ENCODE results near the gene SNX13. TPM values are rescaled to one million over a fixed set of nuclear protein-coding genes. Genes with fewer than 3 reads are reported as not detected.

Gene SNX13
- total and polyA plus RNA-seq, 2 of the 4 experiments (the other 2 are of a cell fraction), result 9.0 to 24.9 TPM

DNA sequence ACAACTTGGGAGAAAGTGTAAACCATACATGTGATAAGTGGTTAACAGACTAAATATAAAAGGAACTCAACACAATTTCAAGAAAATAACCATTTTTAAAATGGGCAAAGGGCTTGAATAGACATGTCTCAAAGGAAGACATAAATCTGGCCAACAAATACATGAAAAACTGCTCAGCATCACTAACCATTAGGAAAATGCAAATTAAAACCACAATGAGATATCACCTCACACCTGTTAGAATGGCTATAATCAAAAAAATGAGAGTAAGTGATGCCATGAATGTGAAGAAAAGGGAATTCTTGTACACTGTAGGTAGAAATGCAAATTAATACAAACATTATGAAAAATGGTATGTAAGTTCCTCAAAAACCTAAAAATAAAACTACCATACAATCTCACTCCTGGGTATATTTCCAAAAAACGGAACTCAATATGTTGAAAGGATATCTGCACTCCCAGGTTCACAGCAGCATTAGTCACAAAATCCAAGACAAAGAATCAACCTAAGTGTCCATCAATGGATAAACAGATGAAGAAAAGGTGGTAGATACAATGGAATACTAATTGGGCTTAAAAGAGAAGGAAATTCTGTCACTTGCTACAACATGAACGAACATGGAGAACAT is 5.6 kb downstream of the SNX13 start:
- Histone ChIP-seq H3K79me1 (ENCODE audit: low read depth in 1 of 2, low read length in 2 of 2) (peaks cover 16 to 54% of the 10 kb centered on the region in 2 experiments), H3K9me3 (ENCODE audit: control insufficient read depth, insufficient read depth, low read length) (no peaks in the 10 kb centered on the region), H4K5ac (ENCODE audit: low read depth, low read length) (no peak overlapping the region), H3K56ac (ENCODE audit: extremely low read depth, insufficient read depth, low read length) (no peak overlapping the region), H3K9me1 (ENCODE audit: insufficient read depth, low read length) (0 out of 2 replicates have a peak, but pooled peaks cover 4% of the 10 kb centered on the region), H4K91ac (ENCODE audit: insufficient read depth, low read depth, low read length) (no peak overlapping the region), H3K18ac (ENCODE audit: low read depth, low read length) (no peak overlapping the region), H3K27me3 (ENCODE audit: control insufficient read depth, insufficient read depth, low read length) (no peaks in the 10 kb centered on the region), H2AFZ (replicated peaks; ENCODE audit: low read length, poor library complexity) (no peak overlapping the region), H3K4ac (ENCODE audit: low read depth, low read length) (no peak overlapping the region), H3K27ac (ENCODE audit: insufficient read depth, low read length) (no peak overlapping the region), H2AK5ac (ENCODE audit: low read depth, low read length) (no peak overlapping the region), H3K9ac (ENCODE audit: low read depth, low read length) (no peak overlapping the region), H2AK9ac (replicated peaks; ENCODE audit: low read depth, low read length, poor library complexity) (no peak overlapping the region), H4K20me1 (ENCODE audit: insufficient read depth, low read length) (peaks cover 15% of the 10 kb centered on the region), H3K4me3 (ENCODE audit: insufficient read depth, low read depth, low read length) (no peak overlapping the region), H3K4me1 (ENCODE audit: control insufficient read depth, insufficient read depth, low read length) (peaks cover 1% of the 10 kb centered on the region; the same call in 1 of the 2 replicates), H3K14ac (replicated peaks; ENCODE audit: low read depth, low read length) (no peak overlapping the region), H3K23ac (ENCODE audit: low read depth, low read length) (no peak overlapping the region), H4K8ac (ENCODE audit: low read depth in 2 of 2, low read length in 2 of 2) (no peak overlapping the region), H2BK5ac (ENCODE audit: low read depth, low read length, poor library complexity, severe bottlenecking) (no peak overlapping the region), H3K36me3 (ENCODE audit: control insufficient read depth, insufficient read depth, low read length) (no peaks in the 10 kb centered on the region), H2BK20ac (ENCODE audit: low read depth, low read length) (no peak overlapping the region), H2BK15ac (ENCODE audit: low read depth, low read length) (no peak overlapping the region), H3K4me2 (ENCODE audit: low read depth, low read length) (no peak overlapping the region), H2BK120ac (ENCODE audit: low read depth, low read length) (no peak overlapping the region)
- ChIA-PET CTCF (no interaction called here), POLR2A (ENCODE audit: unreplicated experiment) (no interaction called here)
- dilution Hi-C loops (cut with HindIII; ENCODE audit: low sequenced_read_pairs, unreplicated experiment), result no loop called here
- BruUV-seq (replicated peaks), result no TSS peak
- ATAC-seq (ENCODE audit: low read depth) (no peak), DNase-seq (no peak)
- TF ChIP-seq RFX5 (IDR thresholded peaks at IDR 0.05; ENCODE audit: low read depth, low read length), result no peak
- TF ChIP-seq, protein P1, sequence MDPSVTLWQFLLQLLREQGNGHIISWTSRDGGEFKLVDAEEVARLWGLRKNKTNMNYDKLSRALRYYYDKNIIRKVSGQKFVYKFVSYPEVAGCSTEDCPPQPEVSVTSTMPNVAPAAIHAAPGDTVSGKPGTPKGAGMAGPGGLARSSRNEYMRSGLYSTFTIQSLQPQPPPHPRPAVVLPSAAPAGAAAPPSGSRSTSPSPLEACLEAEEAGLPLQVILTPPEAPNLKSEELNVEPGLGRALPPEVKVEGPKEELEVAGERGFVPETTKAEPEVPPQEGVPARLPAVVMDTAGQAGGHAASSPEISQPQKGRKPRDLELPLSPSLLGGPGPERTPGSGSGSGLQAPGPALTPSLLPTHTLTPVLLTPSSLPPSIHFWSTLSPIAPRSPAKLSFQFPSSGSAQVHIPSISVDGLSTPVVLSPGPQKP (IDR thresholded peaks at IDR 0.05; ENCODE audit: borderline replicate concordance, low read depth, low read length), result no peak
- TF ChIP-seq MAZ (IDR thresholded peaks at IDR 0.05; ENCODE audit: borderline replicate concordance, low read depth, low read length), result no peak
- no peak for TF ChIP-seq BHLHE40 (IDR thresholded peaks at IDR 0.05; ENCODE audit: low read depth, low read length)
- TF ChIP-seq RAD21 (IDR thresholded peaks at IDR 0.05; ENCODE audit: low read length), result no peak
- TF ChIP-seq NFE2L2 (IDR thresholded peaks at IDR 0.05; ENCODE audit: low read depth, low read length), result no peak
- TF ChIP-seq MAFK (IDR thresholded peaks at IDR 0.05; ENCODE audit: low read depth, low read length), result no peak
- no peak for TF ChIP-seq RCOR1 (IDR thresholded peaks at IDR 0.05; ENCODE audit: insufficient replicate concordance, low read length)
- no peak for TF ChIP-seq FOS (IDR thresholded peaks at IDR 0.05; ENCODE audit: low read depth, low read length)
- TF ChIP-seq, protein P2, sequence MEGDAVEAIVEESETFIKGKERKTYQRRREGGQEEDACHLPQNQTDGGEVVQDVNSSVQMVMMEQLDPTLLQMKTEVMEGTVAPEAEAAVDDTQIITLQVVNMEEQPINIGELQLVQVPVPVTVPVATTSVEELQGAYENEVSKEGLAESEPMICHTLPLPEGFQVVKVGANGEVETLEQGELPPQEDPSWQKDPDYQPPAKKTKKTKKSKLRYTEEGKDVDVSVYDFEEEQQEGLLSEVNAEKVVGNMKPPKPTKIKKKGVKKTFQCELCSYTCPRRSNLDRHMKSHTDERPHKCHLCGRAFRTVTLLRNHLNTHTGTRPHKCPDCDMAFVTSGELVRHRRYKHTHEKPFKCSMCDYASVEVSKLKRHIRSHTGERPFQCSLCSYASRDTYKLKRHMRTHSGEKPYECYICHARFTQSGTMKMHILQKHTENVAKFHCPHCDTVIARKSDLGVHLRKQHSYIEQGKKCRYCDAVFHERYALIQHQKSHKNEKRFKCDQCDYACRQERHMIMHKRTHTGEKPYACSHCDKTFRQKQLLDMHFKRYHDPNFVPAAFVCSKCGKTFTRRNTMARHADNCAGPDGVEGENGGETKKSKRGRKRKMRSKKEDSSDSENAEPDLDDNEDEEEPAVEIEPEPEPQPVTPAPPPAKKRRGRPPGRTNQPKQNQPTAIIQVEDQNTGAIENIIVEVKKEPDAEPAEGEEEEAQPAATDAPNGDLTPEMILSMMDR (conservative IDR thresholded peaks at IDR 0.05; ENCODE audit: low read depth, low read length), result no peak
- TF ChIP-seq MXI1 (IDR thresholded peaks at IDR 0.05; ENCODE audit: borderline replicate concordance, low read depth, low read length), result no peak
- TF ChIP-seq CEBPB (IDR thresholded peaks at IDR 0.05; ENCODE audit: low read depth, low read length), result no peak
- no peak for TF ChIP-seq POLR2A (IDR thresholded peaks at IDR 0.05; ENCODE audit: low read depth, low read length)
- TF ChIP-seq, protein P3, sequence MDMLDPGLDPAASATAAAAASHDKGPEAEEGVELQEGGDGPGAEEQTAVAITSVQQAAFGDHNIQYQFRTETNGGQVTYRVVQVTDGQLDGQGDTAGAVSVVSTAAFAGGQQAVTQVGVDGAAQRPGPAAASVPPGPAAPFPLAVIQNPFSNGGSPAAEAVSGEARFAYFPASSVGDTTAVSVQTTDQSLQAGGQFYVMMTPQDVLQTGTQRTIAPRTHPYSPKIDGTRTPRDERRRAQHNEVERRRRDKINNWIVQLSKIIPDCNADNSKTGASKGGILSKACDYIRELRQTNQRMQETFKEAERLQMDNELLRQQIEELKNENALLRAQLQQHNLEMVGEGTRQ (IDR thresholded peaks at IDR 0.05; ENCODE audit: low read depth, low read length), result no peak
- in situ Hi-C loops (cut with MboI; ENCODE audit: low sequenced_read_pairs), result no loop called here
- intact Hi-C loops (cut with micrococcal nuclease), result no loop called here
- no CpG with 5 or more reads among the region's 2 CpGs for WGBS, 2 experiments (ENCODE audit: extremely low coverage in 2 of 2, insufficient read length in 1 of 2)
